Stimulated activated naive CD8-positive, alpha-beta T cell treated with anti-CD3 and anti-CD28 coated beads, Interleukin-15, Interleukin-2, amounts not matched to agents 100 U/mL and 50 U/mL, for 24 hours (primary cell): ENCODE results near the gene NEDD4L.

Experiments
- ATAC-seq: fragments of 150-1000 bp; cut with Tn5 transposase; one replicate; pipeline ENCODE4 v1.10.0; 2021
- DNase-seq: peaks from one replicate; pipeline ENCODE4 v3.0.0; 2021

NEDD4L gene

DNA sequence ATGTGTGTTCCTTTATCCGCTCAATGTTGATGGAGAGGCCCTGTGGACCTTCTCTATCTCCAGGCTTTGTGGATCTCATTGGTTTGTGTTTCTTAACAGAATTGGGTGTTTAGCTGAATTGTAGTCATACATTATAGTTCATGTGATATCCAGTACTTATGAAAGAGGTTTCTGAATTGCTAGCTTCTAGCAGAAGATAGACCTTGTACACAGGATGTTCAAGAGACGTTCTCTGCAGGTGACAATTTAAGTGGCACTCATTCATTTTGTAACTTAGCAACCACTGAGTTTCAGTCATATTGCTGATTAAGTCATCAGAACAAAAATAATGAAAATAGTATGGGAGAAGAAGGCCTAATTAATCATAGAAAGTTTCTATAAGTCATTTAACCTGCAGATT is 305.6 kb downstream of the NEDD4L start:
- ATAC-seq, result no peak
- DNase-seq, result no peak

DNA sequence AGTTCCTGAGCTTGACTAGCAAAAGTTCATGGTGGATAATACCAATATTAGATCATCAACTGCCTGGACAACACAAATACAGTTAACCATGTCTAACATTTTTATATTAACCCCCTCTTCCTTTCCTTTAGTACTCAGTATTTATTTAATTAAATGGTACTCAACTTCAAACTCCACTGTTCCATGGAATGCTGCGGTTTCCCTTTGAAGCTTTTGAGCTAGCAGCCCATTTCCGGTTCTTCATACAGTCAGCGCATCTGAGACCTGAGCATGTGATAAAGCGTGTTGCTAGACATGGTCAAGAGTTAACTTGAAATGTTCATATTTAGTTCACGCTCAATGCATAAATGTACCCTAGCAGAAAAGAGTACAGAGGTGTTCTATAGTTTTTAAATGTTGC is 306.5 kb downstream of the NEDD4L start:
- DNase-seq, result no peak

DNA sequence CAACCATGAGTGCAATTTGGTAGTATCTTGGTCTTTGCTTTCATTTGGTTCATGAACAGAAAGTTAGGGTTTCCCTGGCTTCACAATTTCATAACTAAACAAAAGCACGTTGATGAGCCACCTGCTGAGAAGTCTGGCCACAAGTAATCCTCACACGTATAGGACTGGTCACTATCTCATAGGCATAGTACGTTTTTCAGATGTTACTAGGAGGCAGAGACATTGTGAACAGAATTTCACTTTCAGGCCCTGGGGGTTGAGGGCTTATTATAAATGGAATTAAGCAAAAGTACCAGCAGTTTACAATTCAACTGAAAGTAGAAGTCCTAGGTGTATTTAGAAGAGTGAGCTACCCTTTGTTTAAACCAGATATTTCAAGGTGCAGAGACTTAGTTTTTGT is 307.8 kb downstream of the NEDD4L start:
- DNase-seq (no peak), ATAC-seq (no peak)

More for the DNA sequence above, 306.5 kb downstream of the NEDD4L start:
- ATAC-seq, result no peak

DNA sequence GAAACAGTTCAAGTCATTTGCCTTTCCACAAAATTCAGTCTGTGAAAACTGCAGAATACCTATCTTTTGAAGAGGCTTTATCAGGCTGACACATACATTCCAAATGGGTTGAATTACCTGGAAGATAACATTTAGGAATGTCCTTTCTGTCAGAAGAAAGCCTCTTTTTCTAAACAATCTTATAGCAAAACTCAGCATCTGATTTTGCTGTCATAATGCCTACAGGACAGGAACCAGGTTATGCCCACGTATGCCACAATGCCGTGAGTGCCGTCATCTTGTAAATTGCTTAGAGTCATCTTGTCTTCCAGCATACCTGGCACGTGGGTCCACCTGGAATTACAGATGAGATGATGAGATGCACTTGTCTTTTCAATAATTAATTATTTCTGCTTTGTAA is 309.6 kb downstream of the NEDD4L start:
- DNase-seq, result no peak
- no peak for ATAC-seq

GRCh38 chr18:58354051-58354450 is 310.0 kb downstream of the NEDD4L start:
- no peak for ATAC-seq
- DNase-seq, result no peak

DNA sequence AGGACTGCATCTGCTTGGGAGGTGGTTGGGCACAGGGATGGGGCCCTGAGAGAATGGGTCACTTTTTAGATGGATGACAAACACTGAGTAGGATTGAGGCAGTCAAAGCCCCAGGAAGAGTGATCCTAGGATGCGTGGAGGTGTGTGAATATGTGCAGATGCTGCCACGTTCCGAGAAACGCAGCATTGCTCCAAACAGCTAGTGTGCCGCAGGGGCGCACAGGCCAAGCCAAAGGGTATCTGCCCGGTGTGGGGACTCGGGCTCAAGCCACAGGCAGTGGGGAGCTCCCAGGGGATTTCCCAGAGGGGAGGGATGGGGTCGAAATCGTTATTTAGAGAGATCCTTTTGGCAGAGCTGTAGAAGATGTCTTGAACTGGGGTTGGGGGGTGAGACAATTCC is 310.8 kb downstream of the NEDD4L start:
- ATAC-seq (no peak), DNase-seq (no peak)

- no peak for ATAC-seq
Observed at GRCh38 chr18:58355243-58355642, 311.2 kb downstream of the NEDD4L start.

DNA sequence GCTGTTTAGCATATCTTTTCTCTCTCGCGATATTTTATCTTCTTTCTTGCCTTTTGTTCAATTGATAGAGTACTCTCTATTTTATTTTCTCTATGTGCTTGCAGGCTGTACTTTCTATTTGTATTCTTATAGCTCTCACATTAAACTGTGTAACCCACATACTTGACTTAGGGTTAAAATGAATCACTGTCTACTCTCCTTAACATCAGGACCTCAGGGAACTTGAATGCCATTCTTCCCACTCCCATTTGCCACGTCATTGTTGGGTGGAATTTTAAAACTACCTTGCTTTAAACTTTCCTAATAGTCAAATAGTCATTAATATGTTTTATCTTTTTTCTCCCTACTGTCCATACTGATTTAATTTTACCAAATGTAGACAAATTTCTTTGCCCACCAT is 315.2 kb downstream of the NEDD4L start:
- DNase-seq (no peak), ATAC-seq (no peak)

More at GRCh38 chr18:58355243-58355642, 311.2 kb downstream of the NEDD4L start:
- DNase-seq, result no peak

- no peak for DNase-seq
- no peak for ATAC-seq
Observed at GRCh38 chr18:58359620-58360019, 315.6 kb downstream of the NEDD4L start.

DNA sequence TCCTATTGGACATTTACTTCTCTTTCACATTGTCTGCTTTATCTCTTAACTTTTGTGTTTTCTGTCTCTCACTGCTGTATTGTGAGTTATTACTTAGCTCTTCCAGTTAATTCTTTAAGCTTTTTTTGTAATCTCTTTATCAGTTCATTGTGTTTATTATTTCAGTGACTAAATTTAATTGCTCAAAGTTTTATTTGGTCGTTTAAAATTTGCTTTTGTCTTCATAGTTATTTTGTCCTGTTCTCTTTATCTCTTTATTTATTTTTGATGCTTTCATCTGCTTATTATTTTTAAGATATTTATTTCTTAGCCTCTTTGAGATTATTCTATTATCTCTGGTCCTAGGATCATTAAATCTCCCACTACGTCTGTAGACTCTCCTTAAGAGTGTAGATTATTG is 316.3 kb downstream of the NEDD4L start:
- ATAC-seq, result no peak

GRCh38 chr18:58361212-58361611 is 317.2 kb downstream of the NEDD4L start:
- no peak for ATAC-seq
- DNase-seq, result no peak

More for the DNA sequence above, 316.3 kb downstream of the NEDD4L start:
- no peak for DNase-seq

DNA sequence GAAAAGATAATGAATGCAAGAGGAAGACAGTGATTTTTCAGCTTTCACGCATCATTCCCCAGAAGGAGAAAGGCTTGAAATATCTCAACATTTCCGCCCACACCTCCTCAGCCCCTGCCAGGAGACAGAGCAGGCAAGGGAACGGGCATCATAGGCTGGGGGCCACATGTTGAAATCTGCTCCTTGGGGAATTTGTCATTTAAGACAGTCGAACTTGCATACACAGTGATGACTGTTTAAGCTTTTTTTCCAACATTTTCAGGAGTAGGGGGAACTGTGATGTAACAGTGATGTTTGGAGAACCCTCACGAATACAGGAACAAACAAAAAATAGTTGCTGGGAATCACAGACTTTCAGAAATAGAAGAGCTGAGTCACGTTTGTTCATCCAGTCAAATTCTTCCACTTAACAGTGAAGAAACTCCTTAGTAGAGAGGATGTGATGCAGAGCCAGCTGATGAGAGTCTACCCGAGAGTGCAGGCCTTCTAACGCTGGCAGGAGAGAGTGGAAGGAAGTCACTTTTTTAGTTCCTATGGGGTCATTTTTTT is 318.1 kb downstream of the NEDD4L start:
- no peak for DNase-seq
- ATAC-seq, result no peak

DNA sequence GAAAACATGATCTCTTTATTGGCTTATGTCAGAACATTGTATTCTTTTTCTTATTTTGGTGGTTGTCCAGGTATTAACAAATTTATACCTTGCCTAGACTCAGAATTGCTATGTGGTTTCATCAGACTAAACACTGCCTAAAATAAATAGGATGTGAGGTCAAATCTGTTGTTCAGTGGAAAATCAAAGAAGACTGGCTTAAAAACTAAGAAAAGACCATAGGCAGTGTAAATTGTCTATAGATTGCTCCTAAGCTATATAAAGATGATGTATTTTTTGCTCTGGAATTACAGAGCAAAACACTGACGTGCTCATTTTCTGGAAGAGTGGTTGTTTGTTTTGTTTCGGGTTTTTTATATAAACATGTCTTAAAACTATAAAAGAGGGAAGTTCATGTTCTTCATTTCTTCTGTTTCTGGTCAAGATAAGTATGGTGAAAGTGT is 318.8 kb downstream of the NEDD4L start:
- no peak for DNase-seq
- no peak for ATAC-seq

GRCh38 chr18:58363767-58364540 is 319.9 kb downstream of the NEDD4L start:
- ATAC-seq (no peak), DNase-seq (no peak)

DNA sequence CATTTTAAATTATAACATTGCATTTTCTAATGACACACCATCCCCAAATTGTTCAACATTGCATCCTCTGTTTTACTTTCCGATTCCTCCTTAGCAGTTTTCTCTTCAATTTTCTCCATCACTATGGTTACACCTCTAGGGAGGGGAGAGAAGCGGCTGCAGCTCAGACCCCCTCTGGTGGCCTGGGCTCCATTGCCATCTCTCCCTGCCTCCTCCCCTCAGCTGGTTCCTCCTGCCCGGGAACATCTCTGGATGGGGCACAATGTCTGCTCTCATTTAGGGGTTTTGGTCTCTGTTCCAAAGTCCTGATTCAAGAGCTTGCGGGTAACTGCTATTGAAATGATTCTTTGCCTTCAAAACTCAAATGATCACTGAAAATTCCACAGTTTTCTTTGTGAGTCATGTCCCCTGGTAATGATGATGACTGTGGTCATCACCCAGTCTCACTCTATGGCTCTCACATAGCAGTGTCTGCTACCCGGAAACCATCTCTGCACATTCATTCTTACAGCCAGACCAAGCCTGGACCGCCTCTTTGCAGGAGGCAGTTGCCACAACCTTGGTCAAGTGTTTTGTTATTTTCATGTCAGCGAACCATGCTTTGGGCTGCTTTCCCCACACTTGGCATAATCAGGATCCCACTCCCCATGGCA is 321.0 kb downstream of the NEDD4L start:
- DNase-seq (no peak), ATAC-seq (no peak)

DNA sequence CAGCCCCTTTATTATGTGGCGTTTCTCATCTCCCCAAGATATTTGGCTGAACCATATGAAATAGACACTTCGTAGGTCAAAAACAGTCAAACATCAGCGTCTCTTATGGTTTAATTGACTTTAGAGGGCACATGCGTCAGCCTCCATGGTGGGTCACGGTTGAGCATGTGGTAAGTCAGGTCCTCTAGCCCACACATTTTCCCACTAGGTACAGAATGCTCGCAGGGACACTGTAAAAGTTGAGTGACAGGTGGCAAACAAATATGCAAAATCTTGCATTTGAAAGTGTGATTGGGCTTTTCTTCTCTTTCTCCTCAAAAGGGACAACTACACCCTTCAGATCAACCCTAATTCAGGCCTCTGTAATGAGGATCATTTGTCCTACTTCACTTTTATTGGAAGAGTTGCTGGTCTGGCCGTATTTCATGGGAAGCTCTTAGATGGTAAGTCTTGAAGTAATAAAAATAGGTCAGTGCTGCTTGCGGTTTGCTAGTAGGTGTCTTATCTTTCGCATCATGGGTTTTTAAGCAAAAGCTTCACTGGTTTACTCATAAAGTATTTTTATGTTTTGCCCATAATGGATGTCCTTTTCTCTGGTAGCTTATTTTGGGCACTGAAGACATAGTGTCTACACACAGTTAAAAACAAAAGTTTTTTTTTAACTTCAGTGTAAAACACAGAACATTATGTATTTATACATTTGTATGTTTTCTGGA is 323.6 kb downstream of the NEDD4L start:
- no peak for ATAC-seq
- DNase-seq, result no peak

- no peak for ATAC-seq
Observed at GRCh38 chr18:58369616-58370015, 325.6 kb downstream of the NEDD4L start.

DNA sequence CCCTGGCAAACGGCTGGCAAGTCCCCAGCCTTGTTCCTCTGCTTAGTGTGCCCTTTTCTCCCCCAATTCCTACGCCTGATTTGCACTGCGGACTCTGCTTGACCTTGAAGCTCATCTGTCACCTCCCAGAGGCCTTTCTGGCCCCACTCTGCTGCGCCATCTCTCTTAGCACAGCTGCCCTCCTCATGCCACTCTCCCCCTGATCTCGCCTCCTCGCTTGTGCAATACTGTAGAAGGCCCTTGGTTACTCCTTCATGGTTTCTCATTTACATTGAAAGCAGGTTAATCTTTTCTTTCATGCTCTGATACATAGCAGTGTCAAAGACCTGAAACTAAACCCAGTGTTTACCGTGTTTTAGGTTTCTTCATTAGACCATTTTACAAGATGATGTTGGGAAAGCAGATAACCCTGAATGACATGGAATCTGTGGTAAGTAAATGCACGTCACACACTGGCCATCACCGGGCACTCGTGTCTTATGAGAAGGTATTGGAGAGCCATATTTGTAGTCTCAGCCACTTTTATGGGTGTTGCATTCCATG is 326.1 kb downstream of the NEDD4L start:
- no peak for DNase-seq
- no peak for ATAC-seq

More at GRCh38 chr18:58369616-58370015, 325.6 kb downstream of the NEDD4L start:
- no peak for DNase-seq

DNA sequence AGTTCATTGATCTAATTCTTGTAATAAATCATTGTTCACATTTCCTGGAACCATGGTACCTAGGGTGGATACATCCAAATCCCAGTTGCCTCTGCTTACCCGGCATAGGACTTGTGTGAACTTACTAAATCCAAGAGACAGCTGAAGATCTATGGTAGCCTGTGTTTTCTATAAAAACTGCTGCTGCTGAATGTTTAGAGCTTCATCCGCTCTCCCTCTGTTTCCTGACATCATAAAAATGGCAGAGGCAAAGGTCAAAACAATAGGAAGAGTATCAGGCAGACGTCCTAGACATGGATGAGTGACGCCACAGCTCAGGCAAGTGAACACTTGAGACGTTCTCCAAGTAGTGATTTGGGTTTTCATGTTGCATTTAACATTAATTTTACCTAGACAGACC is 326.6 kb downstream of the NEDD4L start:
- DNase-seq (no peak), ATAC-seq (no peak)

GRCh38 chr18:58373481-58373880 is 329.5 kb downstream of the NEDD4L start:
- no peak for DNase-seq
- ATAC-seq, result no peak

- ATAC-seq (no peak), DNase-seq (no peak)
Observed at GRCh38 chr18:58375051-58375450, 331.0 kb downstream of the NEDD4L start.
